GM21619 (cell line): ENCODE results near the gene TMC8.

Experiments
- ATAC-seq: cut with Tn5 transposase; IDR thresholded peaks from one replicate; pipeline ENCODE4 v1.9.1; 2021; ENCODE audit not compliant: unreplicated experiment

The TMC8 gene

DNA sequence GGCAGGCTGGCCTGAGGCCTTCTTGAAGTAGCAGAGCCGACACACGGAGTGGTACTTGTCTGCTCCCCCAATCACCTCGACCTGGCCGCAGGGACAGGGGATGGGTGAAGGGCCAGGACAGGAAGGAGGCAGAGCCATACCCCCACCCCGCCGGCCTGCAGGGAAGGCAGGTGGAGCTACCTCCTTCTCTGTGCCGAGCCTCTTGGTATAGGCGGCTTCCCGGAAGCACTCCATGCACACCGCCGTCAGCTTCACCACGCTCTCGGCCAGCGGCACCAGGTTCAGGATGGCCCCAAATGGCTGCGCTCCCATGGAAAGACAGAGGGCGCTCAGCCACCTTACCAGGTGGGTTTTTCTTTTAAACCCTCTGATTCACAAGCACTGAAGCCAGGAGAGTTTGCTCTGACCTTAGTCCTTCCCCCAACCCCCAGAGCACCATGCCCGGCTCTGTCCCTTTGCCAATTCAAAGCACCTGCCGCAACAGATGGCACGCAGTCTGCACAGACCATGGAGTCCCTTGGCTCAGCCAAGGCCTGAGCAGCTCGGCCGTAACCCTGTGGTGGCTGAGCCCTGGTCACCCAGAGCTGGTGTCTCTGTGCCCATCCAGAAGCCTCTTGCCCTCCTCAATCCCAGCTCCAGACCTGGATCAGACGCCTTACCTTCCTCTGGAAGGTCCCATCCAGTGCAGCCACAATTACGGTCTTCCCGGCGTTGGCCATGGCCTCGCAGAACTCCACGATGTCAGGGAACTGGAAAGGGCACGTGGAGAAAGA lies 44.5 kb downstream of the TMC8 start:
- no peak for ATAC-seq

GRCh38 chr17:78175643-78175981 lies 45.0 kb downstream of the TMC8 start:
- ATAC-seq, result no peak

GRCh38 chr17:78176548-78177025 lies 46.0 kb downstream of the TMC8 start:
- ATAC-seq, result no peak

DNA sequence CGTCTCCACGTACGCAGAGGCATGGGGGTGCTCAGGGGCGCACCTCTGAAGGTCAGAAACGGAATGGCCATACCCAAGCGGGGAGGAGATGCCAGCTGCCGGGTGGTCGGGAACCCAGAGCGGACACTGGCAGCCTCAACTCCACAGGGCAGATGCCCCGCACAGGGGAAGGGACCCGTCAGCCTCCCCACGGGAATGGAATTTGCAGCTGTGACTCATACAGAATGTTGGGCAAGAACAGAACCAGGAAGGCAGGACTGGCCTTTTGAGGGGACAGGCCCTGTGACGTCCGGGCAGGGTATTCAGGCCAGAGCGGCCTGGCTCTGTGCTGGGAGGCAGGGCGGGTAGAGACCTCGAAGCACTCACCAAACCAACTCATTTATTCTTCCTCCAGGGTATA lies 48.8 kb downstream of the TMC8 start:
- no peak for ATAC-seq

- ATAC-seq, result no peak
Observed at GRCh38 chr17:78180083-78180482, 49.5 kb downstream of the TMC8 start.

GRCh38 chr17:78180508-78180907 lies 49.9 kb downstream of the TMC8 start:
- ATAC-seq, result no peak

- ATAC-seq, result no peak
Observed at GRCh38 chr17:78182504-78182903, 51.9 kb downstream of the TMC8 start.

- no peak for ATAC-seq
Observed at GRCh38 chr17:78183916-78184315, 53.3 kb downstream of the TMC8 start.

- no peak for ATAC-seq
Observed at GRCh38 chr17:78184351-78184750, 53.8 kb downstream of the TMC8 start.

DNA sequence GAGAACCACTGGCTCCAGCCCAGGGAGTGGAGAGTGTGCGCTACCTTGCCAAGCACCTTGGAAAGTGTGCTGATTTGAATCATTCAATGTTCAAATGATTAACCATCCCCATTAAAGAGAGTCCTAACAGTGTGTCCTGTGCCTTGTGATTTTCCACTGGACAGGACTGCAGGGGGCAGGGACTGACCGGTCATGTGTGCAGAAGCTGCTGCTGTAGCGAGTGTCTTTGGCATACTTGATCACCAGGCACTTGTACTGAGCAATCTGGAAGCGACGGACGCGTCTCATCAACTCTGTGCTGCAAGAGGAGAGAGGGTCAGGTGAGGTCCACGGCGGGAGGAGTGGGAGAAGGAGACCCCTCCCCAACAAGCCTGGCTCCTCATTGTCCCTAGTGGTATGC lies 54.3 kb downstream of the TMC8 start:
- ATAC-seq, result no peak

GRCh38 chr17:78185981-78186691 lies 55.6 kb downstream of the TMC8 start:
- ATAC-seq, result no peak

GRCh38 chr17:78186692-78187595 lies 56.4 kb downstream of the TMC8 start, which contains the start of the genes AFMID and TK1:
TSS of gene AFMID (plus strand) at chr17:78187362. CDS start at chr17:78187371, 9 bp downstream.
TSS of gene TK1 (minus strand) at chr17:78187052. CDS start at chr17:78186994, 58 bp downstream.
- ATAC-seq, result peak; percentile 90
